Measurements from ENCODE around the gene CDH24.
"Not testable (repeated sequence)": the region's sequence is repeated elsewhere in the genome, so short reads cannot be mapped to it uniquely, and the experiment has no call there.

The CDH24 gene

GRCh38 chr14:23021434-23021833, 35.9 kb downstream of the CDH24 start:
- TF ChIP-seq CTCF (IDR thresholded peaks at IDR 0.05; ENCODE audit: low read depth, low read length): no peak
- no peak for DNase-seq (ENCODE audit: extremely low read depth, low read depth)

- no peak for DNase-seq (ENCODE audit: extremely low read depth, low read depth)
- no peak for TF ChIP-seq CTCF (IDR thresholded peaks at IDR 0.05; ENCODE audit: low read depth, low read length)
Observed at GRCh38 chr14:23020143-23021128, 36.9 kb downstream of the CDH24 start.

- DNase-seq (ENCODE audit: extremely low read depth, low read depth): no peak
- no peak for TF ChIP-seq CTCF (IDR thresholded peaks at IDR 0.05; ENCODE audit: low read depth, low read length)
Observed at GRCh38 chr14:23018107-23018506, 39.2 kb downstream of the CDH24 start.

- no peak for TF ChIP-seq CTCF (IDR thresholded peaks at IDR 0.05; ENCODE audit: low read depth, low read length)
Observed at GRCh38 chr14:23017091-23017490, 40.2 kb downstream of the CDH24 start.

GRCh38 chr14:23015618-23016017, 41.7 kb downstream of the CDH24 start:
- DNase-seq (ENCODE audit: extremely low read depth, low read depth): no peak
- TF ChIP-seq CTCF (IDR thresholded peaks at IDR 0.05; ENCODE audit: low read depth, low read length): no peak

More at GRCh38 chr14:23017091-23017490, 40.2 kb downstream of the CDH24 start:
- no peak for DNase-seq (ENCODE audit: extremely low read depth, low read depth)

- not testable (repeated sequence) for DNase-seq (ENCODE audit: extremely low read depth, low read depth)
Observed at GRCh38 chr14:23013749-23014054, 43.6 kb downstream of the CDH24 start.

GRCh38 chr14:23013054-23013748, 44.1 kb downstream of the CDH24 start:
- no peak for DNase-seq (ENCODE audit: extremely low read depth, low read depth)
- no peak for TF ChIP-seq CTCF (IDR thresholded peaks at IDR 0.05; ENCODE audit: low read depth, low read length)

Data from AG09319 (cell line).